HL-60/S4 (cell line): ENCODE data around the gene HAO2.

Source experiments
- in situ Hi-C: fragments of 300-500 bp; cut with MboI; formaldehyde crosslinking; loops from 2 replicates; pipeline ENCODE4 v1.14.3; 2022; ENCODE audit warnings: low sequenced_read_pairs

The HAO2 gene

DNA sequence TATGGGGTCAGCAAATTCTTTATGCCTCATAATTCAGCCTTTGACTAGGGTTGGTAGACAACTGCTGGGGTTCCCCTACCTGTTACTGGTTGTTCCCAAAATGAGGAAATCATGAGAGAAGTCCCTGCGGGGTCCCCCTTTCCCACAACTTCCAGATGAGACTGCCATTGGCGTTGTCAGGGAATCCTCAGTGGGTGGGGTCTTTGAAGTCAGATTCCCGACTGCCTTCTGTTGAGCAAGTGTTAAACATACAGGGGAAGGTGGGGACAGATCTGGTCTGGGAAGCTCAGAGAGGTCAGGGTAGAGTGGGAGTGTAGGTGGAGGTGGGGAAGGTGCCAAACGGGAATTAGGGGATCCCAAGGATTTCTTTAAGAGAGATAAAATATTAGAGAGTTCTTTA is 61.1 kb downstream of the HAO2 start:
- in situ Hi-C loops, result no loop called here

DNA sequence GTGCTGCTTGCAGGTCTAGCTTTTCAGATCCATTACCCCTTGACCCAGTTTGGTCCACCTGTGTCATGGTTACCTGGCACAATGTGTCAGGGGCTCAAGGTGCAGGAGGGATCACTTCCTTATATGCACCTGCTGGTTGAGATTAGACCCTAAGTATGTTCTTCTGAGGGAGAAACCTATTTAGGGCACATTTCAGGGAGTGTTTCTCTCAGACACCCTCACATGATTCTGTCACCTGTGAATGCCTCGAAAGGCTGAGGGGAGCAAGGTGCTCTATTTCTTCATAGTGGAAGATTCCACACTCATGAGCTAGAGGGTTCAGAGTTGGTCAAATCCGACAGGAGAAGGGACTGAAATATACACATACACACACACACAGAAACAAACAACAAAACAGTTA is 61.9 kb downstream of the HAO2 start:
- in situ Hi-C loops, result no loop called here

DNA sequence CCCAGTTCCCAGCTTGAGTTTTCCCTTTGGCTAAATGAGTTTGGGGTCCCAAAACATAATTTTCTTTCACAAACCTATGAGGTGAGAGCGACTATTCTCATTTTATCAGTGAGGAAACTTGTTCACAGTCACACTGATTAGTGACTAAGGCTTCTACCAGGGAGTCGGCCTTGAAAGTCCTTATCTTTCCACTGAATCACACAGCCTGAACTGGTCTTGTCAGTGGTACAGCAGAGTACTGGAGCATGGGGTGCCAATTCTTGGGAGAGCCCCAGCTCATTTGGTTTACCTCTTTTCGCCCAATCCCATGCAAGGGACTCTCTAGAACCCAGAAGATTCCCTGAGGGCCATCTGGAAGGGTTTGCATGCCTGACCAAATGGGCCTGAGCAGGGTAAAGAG is 63.3 kb downstream of the HAO2 start:
- in situ Hi-C loops, result no loop called here

DNA sequence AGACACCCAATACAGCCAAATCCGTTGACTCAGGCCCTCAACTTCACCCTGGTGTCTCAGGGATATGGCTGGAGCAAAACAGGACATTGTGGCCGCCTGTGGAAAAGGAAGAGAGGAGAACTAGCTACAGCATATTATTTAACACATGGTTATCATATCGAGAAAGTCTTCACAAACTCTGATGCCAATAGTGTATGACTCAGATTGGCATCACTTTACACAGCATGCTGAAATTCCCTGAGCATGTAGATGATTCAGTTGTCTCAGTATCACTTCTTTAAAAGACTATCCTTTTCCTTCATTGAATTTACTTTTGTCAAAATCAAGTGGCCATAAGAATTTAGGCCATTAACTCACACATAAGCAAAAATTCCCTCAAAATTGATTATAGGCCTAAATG is 66.5 kb downstream of the HAO2 start:
- in situ Hi-C loops, result no loop called here

DNA sequence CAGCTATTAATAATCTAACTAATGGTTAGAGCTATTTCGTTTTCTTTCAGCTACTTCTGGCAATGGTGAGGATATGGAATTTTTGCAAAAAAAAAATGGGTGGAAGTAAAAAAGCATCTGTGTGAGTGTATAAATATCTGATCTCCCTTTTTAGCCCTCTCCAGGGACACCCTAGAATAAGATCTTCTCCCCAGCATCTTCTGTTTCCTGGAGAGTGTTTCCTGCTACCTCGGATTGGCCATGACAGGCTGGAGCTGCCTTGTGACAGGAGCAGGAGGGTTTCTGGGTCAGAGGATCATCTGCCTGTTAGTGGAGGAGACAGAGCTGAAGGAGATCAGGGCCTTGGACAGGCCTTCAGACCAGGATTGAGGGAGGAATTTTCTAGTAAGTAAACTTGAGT is 70.2 kb downstream of the HAO2 start:
- in situ Hi-C loops, result no loop called here

DNA sequence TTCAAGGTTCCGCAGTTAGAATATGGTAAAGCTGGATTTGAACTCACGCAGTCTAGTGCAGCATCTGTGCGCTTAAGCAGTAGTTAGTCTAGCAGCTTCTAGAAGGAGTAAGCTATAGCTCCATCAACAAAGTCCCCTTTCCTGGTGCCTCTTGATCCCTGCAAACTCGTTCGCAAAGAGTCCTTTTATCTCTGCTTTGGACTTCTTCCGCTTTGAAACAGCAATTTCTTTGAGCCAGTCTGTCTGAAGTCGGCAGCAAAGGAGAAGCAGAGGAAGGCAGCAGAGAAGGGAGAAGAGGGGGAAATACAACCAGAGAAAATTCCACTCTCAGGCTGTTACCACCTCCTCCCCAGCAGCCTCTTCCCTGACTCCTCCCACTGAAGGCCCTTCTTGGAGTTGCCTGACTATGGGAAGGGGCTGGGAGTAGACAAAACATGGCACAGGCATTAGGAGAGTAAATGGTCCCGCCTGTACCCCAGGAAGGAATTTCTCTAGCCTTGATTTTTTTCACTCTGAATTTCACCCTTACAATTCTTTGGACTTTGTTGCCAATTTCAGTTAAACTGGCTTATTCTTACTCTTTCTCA is 72.2 kb downstream of the HAO2 start:
- in situ Hi-C loops, result no loop called here

DNA sequence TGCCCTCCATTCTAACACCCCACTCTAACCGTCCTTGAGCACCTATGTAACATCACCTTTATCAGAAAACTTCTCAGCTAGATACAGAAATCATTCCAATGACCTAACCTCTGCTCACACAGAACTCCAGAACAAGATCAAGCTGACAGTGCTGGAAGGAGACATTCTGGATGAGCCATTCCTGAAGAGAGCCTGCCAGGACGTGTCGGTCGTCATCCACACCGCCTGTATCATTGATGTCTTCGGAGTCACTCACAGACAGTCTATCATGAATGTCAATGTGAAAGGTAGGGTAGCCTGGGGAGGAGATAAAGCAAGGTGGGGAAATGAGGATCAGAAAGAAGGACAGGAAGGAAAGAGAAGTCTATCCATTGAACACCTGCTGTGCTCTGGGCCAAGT is 74.2 kb downstream of the HAO2 start:
- in situ Hi-C loops, result no loop called here
